MM.1S (cell line): ENCODE measurements around the gene PTTG1IP2.

ENCODE experiments used
- EZH2 ChIP-seq: fragments of 300-600 bp; sonication (generic); optimal IDR thresholded peaks from 2 replicates; pipeline ENCODE3; 2017; ENCODE audit warnings: low read depth, mild to moderate bottlenecking, antibody characterized with exemption, low read length, mixed read lengths
- EZH2phosphoT487 ChIP-seq: fragments of 300-600 bp; sonication (generic); IDR thresholded peaks from 2 replicates; pipeline ENCODE4 v1.6.1; 2018; ENCODE audit warnings: antibody characterized with exemption, low read length
- TF ChIP-seq, protein P1 (sequence below): fragments of 300-600 bp; sonication (generic); IDR thresholded peaks from 2 replicates; pipeline ENCODE4 v1.5.1; 2016; ENCODE audit warnings: antibody characterized with exemption, low read length, mixed read lengths

GRCh38 chr7:90465816-90466215 is 3.6 kb upstream of the PTTG1IP2 start:
- TF ChIP-seq, protein P1, sequence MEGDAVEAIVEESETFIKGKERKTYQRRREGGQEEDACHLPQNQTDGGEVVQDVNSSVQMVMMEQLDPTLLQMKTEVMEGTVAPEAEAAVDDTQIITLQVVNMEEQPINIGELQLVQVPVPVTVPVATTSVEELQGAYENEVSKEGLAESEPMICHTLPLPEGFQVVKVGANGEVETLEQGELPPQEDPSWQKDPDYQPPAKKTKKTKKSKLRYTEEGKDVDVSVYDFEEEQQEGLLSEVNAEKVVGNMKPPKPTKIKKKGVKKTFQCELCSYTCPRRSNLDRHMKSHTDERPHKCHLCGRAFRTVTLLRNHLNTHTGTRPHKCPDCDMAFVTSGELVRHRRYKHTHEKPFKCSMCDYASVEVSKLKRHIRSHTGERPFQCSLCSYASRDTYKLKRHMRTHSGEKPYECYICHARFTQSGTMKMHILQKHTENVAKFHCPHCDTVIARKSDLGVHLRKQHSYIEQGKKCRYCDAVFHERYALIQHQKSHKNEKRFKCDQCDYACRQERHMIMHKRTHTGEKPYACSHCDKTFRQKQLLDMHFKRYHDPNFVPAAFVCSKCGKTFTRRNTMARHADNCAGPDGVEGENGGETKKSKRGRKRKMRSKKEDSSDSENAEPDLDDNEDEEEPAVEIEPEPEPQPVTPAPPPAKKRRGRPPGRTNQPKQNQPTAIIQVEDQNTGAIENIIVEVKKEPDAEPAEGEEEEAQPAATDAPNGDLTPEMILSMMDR = no peak
- no peak for TF ChIP-seq EZH2
- TF ChIP-seq EZH2phosphoT487 = no peak
